MM.1S (cell line): Measurements from ENCODE around the gene PYCR2.
A peak's percentile ranks its signal among the peaks of the same experiment; 100 is the strongest.
"Not testable (repeated sequence)": the region's sequence is repeated elsewhere in the genome, so short reads cannot be mapped to it uniquely, and the experiment has no call there.

Experiments
- DNase-seq: peaks from one replicate; pipeline ENCODE4 v3.0.0-alpha.2; 2015
- H2AFZ ChIP-seq: fragments of 300-600 bp; sonication (generic); 2 replicates; pipeline ENCODE4 v1.6.0; 2016; ENCODE audit warnings: antibody characterized with exemption, low read length
- H3F3A ChIP-seq: fragments of 300-600 bp; sonication (generic); 2 replicates; pipeline ENCODE4 v1.6.1; 2016; ENCODE audit warnings: mild to moderate bottlenecking, antibody characterized with exemption, low read length, moderate library complexity, mixed read lengths; ENCODE audit not compliant: insufficient read depth
- H3K27ac ChIP-seq: fragments of 300-600 bp; sonication (generic); 2 replicates; pipeline ENCODE4 v1.5.1; 2016; ENCODE audit warnings: mild to moderate bottlenecking, low read length
- H3K27me3 ChIP-seq: fragments of 300-600 bp; sonication (generic); replicated peaks from 2 replicates; pipeline ENCODE4 v1.6.0; 2016; ENCODE audit warnings: low read length; ENCODE audit not compliant: insufficient read depth
- H3K36me3 ChIP-seq: fragments of 300-600 bp; sonication (generic); replicated peaks from 2 replicates; pipeline ENCODE4 v1.6.1; 2016; ENCODE audit warnings: mild to moderate bottlenecking, low read length, mixed read lengths; ENCODE audit not compliant: insufficient read depth
- H3K4me1 ChIP-seq: fragments of 300-600 bp; sonication (generic); 2 replicates; pipeline ENCODE4 v1.6.1; 2016; ENCODE audit warnings: low read length, mixed read lengths
- H3K4me2 ChIP-seq: fragments of 300-600 bp; sonication (generic); 2 replicates; pipeline ENCODE4 v1.6.0; 2016; ENCODE audit warnings: low read depth, low read length
- H3K4me3 ChIP-seq: fragments of 300-600 bp; sonication (generic); 2 replicates; pipeline ENCODE4 v1.5.1; 2016; ENCODE audit warnings: low read length, mixed read lengths
- H3K79me2 ChIP-seq: fragments of 300-600 bp; sonication (generic); 2 replicates; pipeline ENCODE4 v1.6.1; 2016; ENCODE audit warnings: mixed run types, low read length, mixed read lengths
- H3K9ac ChIP-seq: fragments of 300-600 bp; sonication (generic); 2 replicates; pipeline ENCODE4 v1.6.1; 2016; ENCODE audit warnings: low read length, mixed read lengths
- H3K9me2 ChIP-seq: fragments of 300-600 bp; sonication (generic); replicated peaks from 2 replicates; pipeline ENCODE4 v1.6.1; 2016; ENCODE audit warnings: mild to moderate bottlenecking, low read length, mixed read lengths; ENCODE audit not compliant: insufficient read depth
- H3K9me3 ChIP-seq: fragments of 300-600 bp; sonication (generic); replicated peaks from 2 replicates; pipeline ENCODE4 v1.6.1; 2016; ENCODE audit warnings: mild to moderate bottlenecking, low read length, mixed read lengths; ENCODE audit not compliant: insufficient read depth
- H4K20me1 ChIP-seq: fragments of 300-600 bp; sonication (generic); 2 replicates; pipeline ENCODE4 v1.6.1; 2016; ENCODE audit warnings: mild to moderate bottlenecking, low read length, moderate library complexity, mixed read lengths; ENCODE audit not compliant: insufficient read depth
- CTCF ChIP-seq: fragments of 300-600 bp; sonication (generic); IDR thresholded peaks from 2 replicates; pipeline ENCODE4 v1.5.1; 2016; ENCODE audit warnings: antibody characterized with exemption, low read length, mixed read lengths
- EZH2 ChIP-seq: fragments of 300-600 bp; sonication (generic); optimal IDR thresholded peaks from 2 replicates; pipeline ENCODE3; 2017; ENCODE audit warnings: low read depth, mild to moderate bottlenecking, antibody characterized with exemption, low read length, mixed read lengths
- EZH2phosphoT487 ChIP-seq: fragments of 300-600 bp; sonication (generic); IDR thresholded peaks from 2 replicates; pipeline ENCODE4 v1.6.1; 2018; ENCODE audit warnings: antibody characterized with exemption, low read length

Gene PYCR2

DNA sequence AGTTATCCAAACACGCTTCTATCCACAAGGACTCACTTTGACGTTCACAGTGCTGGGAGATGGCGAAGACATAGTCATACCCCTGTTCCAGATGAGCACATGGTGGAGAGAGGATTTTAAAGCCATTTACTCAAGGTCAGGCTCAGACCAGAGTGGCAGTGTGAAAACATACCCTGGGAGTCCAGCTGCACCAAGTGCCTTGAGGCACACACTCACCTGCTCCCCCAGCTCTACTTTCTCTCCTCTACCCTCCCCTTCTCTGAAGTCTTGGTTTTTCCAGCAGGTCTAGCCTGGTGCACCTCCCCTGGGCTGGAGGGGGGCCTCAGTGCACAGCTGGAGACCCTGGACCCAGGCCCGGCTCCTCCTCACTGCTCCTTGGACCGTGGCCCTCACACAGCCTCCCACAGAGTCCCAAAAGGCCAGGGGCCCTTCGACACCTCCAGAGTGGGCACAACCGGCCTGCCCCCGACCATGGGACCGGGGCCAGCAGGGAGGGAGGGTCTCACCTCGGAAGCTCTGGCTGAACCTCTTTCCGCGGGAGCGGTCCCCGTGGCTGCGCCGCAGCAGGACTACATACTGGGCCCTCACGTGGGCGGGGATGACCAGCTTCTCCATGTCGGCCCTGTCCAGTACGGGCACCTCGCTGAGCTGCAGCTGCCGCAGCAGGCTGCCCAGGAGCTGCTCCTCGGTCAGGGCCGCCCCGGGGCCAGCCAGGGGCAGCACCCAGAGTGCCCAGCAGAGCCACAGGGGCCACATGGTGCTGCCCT lies 16.5 kb upstream of the PYCR2 start:
- H3K4me3 ChIP-seq = no peak overlapping the region; the same call in 1 of the 2 replicates
- peak; percentile 23 for DNase-seq
- no peak for TF ChIP-seq EZH2
- TF ChIP-seq CTCF = no peak
- TF ChIP-seq EZH2phosphoT487 = no peak

GRCh38 chr1:225939939-225940310 lies 15.9 kb upstream of the PYCR2 start:
- H3K27me3 ChIP-seq, H3K9me3 ChIP-seq, H3K9ac ChIP-seq, H4K20me1 ChIP-seq, H3K4me3 ChIP-seq, H3K9me2 ChIP-seq, H3K36me3 ChIP-seq, DNase-seq: not testable (repeated sequence)
- Histone ChIP-seq H3K27ac (peak overlapping the region; percentile 87; the same call in 1 of the 2 replicates), H2AFZ (peak overlapping the region; percentile 1; the same call in 1 of the 2 replicates), H3K4me2 (peak overlapping the region; percentile 58; the same call in 1 of the 2 replicates), H3K4me1 (peaks cover 59% of the 10 kb centered on the region), H3K79me2 (peaks cover 10% of the 10 kb centered on the region), H3F3A (peaks cover 53% of the 10 kb centered on the region)

More for the DNA sequence above, 16.5 kb upstream of the PYCR2 start:
- H3K9me2 ChIP-seq = no peaks in the 10 kb centered on the region
- no peaks in the 10 kb centered on the region for H3K27me3 ChIP-seq
- peak overlapping the region; percentile 58 for H3K4me2 ChIP-seq
- H3K27ac ChIP-seq = peak overlapping the region; percentile 87
- no peaks in the 10 kb centered on the region for H3K36me3 ChIP-seq
- peak overlapping the region; percentile 66 for H3K9ac ChIP-seq
- peaks cover 10% of the 10 kb centered on the region for H3K79me2 ChIP-seq
- no peaks in the 10 kb centered on the region for H4K20me1 ChIP-seq
- H2AFZ ChIP-seq = peak overlapping the region; percentile 1; the same call in 1 of the 2 replicates
- no peaks in the 10 kb centered on the region for H3K9me3 ChIP-seq
- peaks cover 53% of the 10 kb centered on the region for H3F3A ChIP-seq
- H3K4me1 ChIP-seq = peaks cover 66% of the 10 kb centered on the region

DNA sequence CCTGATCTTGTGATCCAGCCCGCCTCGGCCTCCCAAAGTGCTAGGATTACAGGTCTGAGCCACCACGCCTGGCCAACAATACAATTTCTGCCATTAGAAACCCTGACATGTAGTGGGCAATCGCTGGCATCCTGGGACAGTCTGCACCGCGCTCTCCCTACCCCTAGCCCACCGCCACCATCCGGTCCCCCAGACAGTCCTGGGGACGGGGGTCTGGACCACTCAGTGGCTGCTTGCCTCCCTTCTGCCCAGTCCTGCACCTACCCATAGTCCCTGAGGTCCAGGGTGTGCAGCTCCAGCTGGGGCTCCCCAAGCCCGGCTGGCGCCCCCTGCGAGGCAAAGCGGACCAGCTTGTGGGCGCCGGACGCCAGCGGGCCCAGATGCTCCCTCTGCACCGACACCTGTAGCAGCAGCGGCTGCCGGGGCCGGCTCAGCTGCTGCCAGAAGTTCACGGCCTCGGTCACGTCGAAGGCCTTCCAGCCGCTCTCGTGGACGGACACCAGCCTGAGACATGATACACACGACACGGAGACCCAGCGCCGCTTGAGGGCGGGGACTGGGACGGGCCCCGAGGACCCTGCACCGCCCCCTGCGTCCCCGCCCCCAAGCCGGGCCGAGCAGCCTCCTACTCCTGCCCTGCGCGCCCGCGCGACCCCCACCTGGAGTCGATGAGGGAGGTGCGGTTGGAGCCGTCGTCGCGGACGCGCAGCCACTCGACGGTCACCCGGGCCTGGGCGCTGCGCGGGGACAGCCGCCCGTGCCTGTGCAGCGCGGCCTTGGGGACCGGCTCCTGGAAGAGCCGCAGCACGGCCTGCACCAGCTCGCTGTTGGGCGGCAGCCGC lies 15.3 kb upstream of the PYCR2 start:
- not testable (repeated sequence) for H3K4me3 ChIP-seq, H3K9ac ChIP-seq, H3K9me2 ChIP-seq, H3K27me3 ChIP-seq, H3K36me3 ChIP-seq, H3K9me3 ChIP-seq, H4K20me1 ChIP-seq, H3K27ac ChIP-seq, H3K4me2 ChIP-seq, DNase-seq, H2AFZ ChIP-seq
- H3K79me2 ChIP-seq = peaks cover 10% of the 10 kb centered on the region
- H3K4me1 ChIP-seq = peaks cover 53% of the 10 kb centered on the region
- H3F3A ChIP-seq = peaks cover 48% of the 10 kb centered on the region

DNA sequence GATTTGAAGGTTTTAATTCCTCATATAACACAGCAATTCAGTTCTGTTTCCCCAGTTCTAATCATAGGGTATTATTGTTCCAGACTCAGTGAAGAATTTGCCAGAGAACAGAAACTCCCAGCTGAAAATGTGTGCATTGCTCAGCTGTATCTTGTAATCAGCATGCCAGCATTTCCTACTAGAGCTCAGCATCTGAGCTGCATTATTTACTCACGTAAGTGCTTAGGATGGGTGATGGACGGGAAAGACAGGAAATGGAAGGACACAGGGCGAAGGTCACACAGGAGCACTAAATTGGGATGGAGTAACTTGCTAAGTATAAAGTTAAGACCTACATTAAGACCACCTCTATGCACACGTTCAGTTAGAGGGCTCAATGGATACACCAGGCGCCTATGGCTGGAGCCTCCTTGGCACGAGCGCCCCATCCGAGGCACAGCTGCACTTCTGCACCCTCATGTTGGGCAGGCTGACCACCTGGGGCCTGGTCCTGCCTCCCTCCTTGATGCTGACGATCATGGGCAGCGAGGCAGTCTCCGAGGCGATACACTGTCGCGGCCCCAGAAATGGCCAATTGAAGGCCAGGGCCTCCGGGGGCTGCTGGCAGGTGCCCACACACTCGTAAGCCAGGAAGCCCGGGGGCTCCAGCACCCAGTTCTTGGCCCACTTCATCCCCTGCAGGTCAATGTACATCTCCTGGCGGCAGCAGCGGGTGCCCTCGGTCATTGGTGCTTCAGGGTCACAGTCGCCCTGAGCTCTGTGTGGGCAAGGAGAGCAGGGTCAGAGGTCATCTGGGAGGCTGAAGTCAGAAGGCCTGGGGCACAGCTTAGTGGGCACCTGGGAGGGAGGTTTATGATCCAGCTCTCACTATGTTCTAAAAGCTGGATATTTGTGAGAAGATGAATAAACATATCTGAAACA lies 13.3 kb upstream of the PYCR2 start:
- TF ChIP-seq EZH2 = no peak
- TF ChIP-seq CTCF = no peak
- no peak for TF ChIP-seq EZH2phosphoT487
- no peak overlapping the region; the same call in 1 of the 2 replicates for H2AFZ ChIP-seq
- H3K9ac ChIP-seq = no peak overlapping the region
- no peaks in the 10 kb centered on the region for H3K27me3 ChIP-seq
- H3K79me2 ChIP-seq = peaks cover 10% of the 10 kb centered on the region
- H3K27ac ChIP-seq = peak overlapping the region; percentile 18; the same call in 1 of the 2 replicates
- H4K20me1 ChIP-seq = no peaks in the 10 kb centered on the region
- no peak for DNase-seq
- no peak overlapping the region for H3K4me2 ChIP-seq
- H3K36me3 ChIP-seq = no peaks in the 10 kb centered on the region
- peaks cover 37% of the 10 kb centered on the region for H3K4me1 ChIP-seq
- H3K9me2 ChIP-seq = no peaks in the 10 kb centered on the region
- peaks cover 30% of the 10 kb centered on the region for H3F3A ChIP-seq
- no peak overlapping the region for H3K4me3 ChIP-seq
- H3K9me3 ChIP-seq = no peaks in the 10 kb centered on the region
